ENCODE measurements around the gene PRR7.
"Not testable (repeated sequence)": the region's sequence is repeated elsewhere in the genome, so short reads cannot be mapped to it uniquely, and the experiment has no call there.

Gene PRR7, protein sequence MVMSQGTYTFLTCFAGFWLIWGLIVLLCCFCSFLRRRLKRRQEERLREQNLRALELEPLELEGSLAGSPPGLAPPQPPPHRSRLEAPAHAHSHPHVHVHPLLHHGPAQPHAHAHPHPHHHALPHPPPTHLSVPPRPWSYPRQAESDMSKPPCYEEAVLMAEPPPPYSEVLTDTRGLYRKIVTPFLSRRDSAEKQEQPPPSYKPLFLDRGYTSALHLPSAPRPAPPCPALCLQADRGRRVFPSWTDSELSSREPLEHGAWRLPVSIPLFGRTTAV

DNA sequence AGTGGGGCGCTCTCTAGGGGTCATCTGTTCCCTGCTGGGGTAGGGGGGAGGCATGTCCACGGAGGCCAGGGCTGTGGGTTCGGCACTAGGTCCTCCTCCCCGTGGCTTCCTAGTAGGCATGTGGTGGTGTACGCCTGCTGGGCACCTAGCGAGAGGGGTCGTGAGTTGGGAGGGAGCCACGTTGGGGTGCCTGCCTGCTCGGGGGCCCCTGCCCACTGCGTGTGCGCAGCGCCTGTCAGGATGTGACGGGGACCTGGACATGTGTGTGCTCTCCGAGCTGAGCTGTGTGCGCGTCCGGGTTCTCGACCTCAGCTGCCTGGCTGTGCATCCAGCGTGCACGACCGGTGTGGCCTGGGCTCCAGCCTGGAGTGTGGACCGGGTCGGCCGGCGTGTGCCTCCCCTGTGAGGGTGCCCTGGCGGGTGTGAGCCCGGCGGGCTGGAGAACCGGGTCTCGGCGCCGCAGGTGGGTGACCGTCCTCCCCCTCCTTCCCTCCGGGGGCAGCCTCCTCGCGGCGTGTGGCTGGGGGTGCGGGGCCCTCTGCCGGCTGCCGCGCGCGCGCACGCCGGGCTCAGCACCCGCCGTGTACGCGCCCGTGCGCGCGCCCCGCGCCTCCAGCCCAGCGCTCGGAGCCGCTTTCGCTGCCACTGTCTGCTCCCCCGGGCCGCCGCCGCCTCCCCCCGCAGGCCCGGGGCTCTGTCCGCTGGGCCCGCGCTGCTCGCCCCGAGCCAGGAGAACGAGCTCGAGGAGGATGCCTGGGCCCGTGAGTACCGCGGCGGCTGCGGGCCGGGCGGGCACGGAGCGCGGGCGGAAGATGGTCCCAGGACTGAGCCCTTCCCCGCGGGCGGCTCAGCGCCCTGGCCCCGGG, at the start of gene PRR7:
PRR7 (plus strand) TSS at position 615 of the 866 bp plus-strand sequence. CDS start 8,254 bp downstream, outside the sequence.
- peak; percentile 53 to 57 for DNase-seq

DNA sequence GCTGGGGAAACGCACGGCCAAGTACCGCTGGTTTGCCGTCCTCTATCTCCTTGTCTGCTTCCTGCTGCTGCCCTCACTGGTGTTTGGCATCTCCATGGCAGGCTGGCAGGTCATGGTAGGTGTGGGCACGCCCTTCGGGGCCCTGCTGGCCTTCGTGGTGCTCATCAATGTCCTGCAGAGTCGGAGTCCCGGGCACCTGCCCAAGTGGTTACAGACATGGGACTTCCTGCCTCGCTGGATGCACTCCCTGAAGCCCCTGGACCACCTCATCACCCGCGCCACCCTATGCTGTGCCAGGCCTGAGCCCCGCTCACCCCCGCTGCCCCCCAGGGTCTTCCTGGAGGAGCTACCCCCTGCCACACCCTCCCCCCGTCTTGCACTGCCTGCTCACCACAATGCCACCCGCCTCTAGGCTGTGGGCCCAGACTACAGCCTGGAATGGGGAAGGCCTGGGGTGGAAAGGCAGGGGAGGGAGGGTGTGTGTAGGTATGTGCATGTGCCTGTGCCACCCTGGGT, 48.7 kb upstream of the PRR7 start:
- DNase-seq, result no peak

DNA sequence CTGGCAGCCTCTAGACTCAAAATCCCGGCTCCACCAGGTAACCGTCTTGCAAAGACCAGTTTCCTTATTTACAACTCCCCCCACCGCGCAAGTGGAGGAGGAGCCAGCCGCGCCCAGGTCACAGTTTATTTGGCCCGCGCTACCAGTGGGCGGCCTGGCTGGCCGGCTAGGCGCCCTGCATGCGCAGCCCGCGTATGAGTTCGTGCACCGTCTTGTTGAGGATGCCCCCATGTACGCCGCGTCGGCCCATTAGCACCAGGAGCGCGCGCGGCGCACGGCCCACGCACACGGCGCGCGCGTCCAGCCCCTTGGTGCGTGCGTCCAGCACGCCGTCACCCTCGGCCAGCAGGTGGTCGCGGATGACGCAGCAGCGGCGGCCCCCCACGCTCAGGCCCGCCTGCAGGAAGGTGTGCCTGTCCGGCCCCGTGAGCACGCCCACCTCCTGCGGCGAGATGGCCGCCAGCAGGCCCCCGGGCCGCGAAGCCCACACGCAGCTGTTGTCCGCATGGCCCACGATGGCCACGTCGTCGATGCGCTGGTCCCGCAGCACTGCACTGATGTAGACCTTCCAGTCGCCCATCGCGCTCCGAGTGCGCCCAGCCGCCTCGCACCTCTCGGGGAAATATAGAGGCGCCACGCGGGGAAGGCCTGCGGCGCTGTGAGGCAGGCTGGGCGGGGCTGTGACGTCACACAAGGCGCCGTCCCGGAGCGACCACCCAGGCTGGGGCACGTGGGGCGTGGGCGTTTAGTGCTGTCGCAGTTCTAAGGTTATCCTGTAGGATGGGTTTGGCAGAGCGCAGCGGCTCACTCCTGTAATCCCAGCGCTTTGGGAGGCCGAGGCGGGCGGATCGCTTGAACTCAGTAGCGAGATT, 46.4 kb upstream of the PRR7 start, which contains the start of gene PFN3:
PFN3 (minus strand) TSS at position 665 of the 872 bp plus-strand sequence; CDS start at position 580, 85 bp downstream.
- DNase-seq, result no peak

DNA sequence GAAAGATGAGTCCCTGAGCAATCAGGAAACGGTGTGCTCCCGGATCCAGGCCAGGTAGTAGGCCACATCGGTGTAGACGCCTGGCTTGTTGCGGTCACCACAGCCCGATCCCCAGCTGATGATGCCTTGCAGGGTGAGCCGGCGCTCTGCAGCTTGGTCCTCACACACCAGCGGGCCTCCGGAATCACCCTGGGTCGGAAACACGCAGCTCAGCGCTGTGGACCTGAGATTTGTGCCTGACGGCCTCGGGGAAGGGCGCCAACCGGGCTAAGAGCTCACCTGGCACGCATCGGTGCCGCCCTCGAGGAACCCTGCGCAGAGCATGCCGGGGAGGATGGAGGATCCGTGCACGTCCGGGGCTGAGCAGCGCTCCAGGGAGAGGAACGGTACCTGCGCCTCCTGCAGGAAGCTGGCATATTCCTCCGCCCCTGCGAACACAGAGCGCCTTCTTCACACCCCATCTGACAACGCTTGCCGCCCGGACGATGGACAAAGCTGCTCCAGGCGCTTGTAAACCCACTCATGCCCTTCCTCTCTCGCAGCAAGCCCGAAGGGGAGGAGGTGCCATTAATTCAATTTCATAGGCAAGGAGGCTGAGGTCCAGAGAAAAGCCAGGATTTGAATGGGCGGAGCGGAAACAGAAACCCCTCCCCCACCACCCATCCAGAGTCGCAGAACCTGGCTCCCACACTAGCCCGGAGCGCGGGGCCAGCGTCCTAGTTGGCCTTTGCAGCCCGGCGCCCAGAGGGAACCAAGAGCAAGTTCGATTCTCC, 44.2 kb upstream of the PRR7 start:
- DNase-seq, result peak; percentile 34 to 41

DNA sequence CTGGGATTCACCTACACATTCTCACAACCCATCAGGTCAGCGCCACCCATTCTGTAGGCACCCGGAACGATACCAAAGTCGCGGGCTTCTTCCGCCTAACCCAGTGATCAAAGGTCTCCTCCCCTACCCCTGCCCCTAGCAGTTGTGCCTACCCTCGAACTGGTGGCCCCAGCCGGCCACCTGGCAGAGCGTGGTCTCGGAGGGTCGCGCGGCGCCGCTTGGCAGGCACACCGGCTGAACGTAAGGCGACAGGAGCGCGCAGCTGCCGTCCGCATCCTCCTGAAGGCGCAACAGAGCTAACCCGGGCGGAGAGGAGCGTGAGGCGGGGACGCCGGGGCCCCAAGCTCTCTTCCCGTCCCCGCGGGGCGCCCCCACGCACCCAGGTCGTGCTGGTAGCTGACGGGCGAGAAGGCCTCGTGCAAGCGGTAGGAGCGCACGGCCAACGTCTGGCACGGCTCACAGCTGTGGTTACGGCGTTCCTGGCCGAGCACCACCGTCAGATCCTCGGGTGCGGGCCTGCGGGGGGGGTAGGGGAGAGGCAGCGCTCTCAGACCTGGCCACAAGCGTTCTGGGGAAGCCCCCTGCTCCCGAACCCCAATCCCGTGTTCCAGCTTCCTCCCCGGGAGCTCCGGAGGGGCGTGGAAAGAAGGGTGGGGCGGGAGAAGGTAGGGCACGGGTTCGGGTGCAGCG, 43.4 kb upstream of the PRR7 start:
- DNase-seq, result no peak

DNA sequence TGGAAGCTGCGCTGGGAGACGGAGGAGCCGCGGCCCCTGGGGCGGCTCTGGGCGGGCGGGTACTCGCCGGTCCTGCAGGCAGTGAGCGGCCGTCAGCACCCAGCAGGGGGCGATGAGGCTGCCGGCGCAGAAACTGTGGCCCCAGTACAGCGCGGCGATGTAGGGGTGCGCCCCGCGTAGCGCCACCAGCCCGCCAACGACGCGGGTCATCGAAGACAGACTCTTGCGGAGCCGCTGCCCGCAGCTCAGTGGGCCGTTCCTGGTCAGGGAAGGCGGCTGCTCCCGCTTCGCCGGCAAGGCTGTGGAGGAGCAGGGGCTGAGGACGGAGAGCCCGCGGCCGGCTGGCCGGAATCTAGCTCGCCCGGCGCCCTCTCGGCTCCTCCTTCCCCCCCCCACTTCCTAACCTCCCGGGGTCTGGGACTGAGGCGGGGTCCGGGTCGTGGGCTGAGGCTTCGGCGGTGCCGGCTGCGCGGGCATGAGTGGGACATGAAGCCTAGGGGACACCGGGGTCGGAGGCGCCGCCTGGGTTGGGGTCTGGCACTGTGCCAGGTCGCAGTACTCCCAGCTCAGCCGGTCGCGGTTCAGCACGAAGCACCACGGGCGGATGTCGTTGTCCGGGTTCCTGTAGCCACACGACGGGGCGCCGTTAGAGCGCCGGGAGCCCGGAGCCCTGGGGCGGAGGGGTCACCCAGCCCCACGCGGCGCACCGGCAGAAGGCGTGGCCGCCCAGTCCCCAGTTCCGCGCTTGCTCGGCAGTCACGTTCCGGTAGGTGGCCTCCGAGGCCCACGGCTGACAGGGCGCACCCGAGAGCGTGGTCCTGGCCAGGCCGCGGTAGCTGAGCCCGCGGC, 42.6 kb upstream of the PRR7 start:
- DNase-seq, result peak; percentile 56

DNA sequence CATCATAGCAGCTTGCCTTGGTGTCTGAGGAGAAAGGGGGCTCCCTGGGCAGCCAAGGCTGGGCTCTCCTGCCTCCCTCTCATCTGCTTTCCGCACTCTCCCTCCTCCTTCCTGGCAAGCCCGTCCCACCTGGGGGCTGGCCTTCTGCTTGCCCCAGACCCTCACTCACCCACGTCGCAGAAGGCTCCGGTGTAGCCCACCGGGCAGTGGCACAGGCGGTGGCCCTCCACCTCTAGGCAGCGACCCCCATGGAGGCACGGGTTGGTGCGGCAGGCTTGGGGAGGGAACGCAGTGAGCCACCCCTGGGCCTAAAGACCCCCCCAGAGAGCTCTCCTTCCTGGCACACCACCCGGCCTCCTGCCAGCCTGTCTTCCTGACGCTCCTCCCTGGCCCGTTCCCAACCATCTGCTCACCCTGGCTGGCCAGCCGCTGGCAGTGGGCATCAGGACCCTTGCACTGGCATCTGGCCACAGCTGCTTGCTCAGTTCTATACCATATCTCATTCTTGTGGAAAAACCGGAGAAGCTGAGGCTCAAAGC, 41.9 kb upstream of the PRR7 start:
- DNase-seq, result no peak

DNA sequence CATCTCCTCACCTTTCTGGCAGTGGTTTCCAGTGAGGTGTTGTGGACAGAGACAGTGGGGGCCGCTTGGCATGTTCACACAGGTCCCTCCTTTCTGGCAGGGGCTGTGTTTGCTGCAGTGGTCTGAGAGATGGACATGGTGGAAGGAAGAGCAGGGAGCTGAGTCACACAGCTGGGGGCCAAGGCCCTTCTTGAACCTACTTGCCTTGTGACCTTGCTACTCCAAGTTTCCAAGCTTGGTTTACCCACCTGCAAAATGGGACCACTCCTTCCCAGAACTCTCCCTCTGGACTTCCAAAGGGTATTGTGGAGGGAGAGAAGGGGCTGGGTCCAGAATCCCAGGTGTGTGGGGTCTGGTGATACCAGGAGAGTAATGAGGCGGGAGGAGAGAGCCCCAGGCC, 41.3 kb upstream of the PRR7 start:
- no peak for DNase-seq

DNA sequence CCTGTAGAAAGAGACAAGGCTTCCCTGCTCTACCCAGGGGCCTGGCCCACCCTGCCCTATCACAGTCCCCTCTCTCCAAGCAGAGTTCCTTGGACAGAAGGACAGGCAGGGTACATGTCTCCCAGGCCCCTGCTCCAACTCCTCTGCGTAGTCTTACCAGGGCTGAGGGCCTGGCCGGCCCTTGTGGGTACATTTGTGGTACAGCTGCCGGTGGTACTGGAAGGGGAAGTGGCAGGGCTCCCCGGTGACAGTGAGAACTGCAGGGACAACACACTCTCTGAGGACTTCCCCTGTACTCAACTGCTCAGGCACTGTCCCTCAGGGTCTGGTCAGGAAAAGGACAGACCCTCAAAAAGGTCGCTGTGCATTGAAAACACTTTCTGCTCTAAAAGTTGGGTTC, 40.8 kb upstream of the PRR7 start:
- peak; percentile 52 to 55 for DNase-seq

DNA sequence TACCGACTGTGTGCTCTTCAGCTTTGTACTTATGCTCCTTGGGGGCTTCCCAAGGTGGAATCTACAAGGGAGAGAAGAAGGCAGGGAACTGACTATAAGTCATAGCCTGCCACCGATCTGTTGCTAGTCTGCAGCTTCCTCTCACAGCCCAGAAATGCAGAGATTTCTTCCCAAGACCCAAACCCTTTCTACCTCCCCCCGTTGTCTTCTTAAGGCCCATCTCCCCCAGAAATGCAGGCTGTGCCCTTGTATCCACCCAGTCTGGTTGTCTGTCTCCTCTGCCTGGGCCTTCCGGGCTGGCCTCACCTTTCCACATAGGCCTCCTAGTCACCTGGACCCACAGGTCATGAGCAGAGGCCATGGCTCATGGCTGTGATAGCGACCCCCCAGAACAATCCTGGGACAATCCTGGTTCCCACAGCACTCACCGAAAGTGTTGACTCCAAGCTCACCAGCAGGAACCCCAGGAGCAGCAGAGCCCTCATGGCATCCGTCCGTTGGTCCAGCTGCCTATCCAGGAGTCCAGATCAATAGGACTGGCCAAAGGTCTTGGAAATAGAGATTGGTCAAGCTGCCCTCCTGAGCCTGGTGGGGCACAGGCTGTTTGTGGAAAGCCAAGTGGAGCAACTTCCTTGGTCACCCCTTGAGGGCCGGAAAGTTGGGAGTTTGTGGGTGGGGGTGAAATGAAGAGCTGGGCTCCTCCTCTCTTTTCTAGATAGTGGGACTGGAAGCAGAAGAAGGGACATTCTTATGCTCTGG, 37.4 kb upstream of the PRR7 start, which contains the start of gene F12:
F12 (minus strand) TSS at position 522 of the 759 bp plus-strand sequence; CDS start at position 485, 37 bp downstream.
- no peak for DNase-seq

DNA sequence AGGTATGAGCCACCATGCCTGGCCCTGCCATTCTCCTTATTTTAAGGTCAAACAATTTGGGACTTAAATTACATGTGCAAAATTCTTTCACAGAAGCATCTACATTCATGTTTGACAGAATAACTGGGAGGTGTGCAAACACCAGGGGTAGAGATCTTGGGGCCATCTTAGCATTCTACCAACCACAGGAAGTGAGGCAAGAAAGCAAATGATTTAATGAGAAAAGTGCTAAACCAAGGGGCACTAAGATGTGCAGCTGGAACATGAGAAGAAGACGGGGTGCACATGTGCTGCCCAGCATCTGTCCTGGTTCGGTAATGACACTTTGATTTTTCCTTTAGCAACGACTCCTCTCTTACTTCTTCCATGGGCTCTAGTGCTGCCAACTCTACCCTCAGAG, 36.0 kb upstream of the PRR7 start:
- no peak for DNase-seq

DNA sequence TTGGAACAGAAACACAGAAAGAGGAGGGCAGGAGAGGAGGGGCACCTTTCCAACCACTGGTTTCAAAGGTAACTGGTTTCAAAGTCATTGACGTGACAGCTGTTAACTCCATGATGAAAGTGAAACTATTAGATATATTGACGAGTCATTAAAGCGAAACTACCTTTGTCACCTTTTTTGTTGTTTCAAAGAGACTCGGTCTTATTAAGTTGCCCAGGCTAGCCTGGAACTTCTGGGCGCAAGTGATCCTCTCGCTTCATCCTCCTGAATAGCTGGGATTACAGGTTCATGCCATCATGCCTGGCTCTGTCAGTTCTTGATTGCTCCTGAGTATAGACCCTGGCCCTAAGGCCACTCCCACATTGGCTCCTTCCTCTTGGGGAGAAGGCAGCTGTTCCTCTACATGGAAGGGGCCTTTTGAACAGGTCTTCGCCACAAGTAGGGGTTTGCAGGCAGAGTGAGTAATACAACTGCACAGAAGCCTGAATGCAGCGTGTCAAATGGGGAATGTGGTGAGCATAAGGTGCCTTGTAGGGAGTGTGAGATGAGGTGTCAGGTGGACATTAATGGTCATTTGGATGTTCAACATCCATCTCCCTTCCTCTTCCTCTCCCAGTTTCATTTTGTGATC, 33.9 kb upstream of the PRR7 start:
- no peak for DNase-seq

DNA sequence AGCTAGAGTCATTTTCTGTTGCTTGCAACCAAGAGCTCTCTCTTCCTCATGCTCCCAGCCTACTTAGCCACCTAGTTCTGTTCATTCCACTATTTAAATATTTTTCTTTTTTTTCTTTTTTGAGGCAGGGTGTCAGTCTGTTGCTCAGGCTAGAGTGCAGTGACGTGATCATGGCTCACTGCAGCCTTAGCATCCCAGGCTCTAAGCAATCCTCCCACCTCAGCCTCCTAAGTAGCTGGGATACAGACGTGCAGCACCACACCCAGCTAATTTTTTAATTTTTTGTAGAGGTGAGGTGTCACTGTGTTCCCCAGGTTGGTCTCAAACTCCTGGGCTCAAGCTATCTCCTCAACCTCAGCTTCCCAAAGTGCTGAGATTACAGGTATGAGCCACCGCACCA, 32.1 kb upstream of the PRR7 start:
- no peak for DNase-seq

DNA sequence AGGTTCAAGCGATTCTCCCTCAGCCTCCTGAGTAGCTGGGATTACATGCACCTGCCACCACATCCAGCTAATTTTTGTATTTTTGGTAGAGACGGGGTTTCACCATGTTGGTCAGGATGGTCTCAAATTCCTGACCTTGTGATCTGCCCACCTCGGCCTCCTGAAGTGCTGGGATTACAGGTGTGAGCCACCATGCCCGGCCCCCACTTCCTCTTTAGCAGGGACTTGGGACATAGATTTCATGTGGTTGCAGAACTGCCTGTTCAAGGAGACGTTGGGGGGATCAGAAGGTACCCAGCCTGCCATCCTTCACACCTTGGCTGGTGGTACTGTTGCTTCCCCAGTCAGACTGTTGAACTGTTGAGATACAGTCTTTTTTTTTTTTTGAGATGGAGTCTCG, 29.5 kb upstream of the PRR7 start:
- DNase-seq, result not testable (repeated sequence)

DNA sequence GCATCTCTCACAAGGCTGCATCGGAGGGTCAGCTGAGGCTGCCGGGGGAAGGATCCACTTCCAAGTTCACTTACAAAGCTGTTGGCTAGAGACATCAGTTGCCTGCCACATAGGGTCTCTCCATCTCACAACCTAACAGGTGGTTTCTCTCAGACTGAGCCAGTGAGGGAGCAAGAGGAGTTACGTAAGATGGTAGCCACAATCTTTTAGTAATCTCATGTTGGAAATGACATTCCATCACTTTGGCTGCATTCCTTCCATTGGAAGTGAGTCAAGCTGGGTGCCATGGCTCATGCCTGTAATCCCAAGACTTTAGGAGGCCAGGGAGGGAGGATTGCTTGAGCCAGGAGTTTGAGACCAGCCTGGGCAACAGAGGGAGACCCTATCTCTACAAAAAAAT, 27.6 kb upstream of the PRR7 start:
- no peak for DNase-seq

DNA sequence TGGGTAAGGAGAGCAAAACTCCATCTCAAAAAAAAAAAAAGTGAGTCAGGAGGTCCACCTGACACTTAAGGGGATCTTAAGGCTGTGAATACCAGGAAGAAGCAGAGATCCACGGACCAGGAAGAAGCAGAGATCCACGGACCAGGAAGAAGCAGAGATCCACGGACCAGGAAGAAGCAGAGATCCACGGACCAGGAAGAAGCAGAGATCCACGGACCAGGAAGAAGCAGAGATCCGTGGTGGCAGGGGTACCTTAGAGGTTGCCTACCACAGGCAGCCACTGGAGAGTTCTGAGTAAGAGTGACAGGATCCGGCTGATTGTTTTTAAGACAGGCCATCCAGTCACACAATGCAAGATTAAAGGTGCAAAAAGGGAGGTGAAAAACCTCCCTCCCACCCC, 26.1 kb upstream of the PRR7 start:
- not testable (repeated sequence) for DNase-seq

DNA sequence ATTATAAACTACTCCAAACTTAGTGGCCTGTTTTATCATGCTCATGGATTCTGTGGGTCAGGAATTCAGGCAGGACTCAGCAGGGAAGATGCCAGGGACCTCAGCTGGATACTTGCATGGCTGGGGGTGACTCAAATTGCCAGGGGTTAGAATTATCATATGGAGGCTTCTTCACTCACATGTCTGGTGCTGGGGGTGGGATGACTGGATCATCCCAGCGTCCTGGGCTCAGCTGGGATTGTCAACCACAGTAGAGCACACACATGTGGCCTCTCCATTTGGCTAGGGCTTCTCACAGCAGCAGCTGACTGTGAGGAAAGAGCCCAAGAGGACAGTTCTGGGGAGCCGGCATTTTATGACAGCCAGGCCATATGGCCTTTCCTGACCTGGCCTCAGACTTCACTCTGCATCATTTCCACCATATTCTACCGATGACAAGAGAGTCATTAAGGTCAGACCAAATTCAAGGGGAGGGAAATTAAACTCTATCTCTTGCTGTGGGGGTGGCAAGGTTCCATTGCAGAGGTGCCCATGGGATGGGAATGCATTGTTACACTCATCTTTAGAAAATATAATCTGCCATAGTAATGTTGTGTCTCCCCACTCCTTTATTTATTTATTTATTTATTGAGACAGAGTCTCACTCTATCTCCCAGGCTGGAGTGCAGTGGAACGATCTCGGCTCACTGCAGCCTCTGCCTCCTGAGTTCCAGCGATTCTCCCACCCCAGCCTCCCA, 25.4 kb upstream of the PRR7 start:
- DNase-seq, result no peak

DNA sequence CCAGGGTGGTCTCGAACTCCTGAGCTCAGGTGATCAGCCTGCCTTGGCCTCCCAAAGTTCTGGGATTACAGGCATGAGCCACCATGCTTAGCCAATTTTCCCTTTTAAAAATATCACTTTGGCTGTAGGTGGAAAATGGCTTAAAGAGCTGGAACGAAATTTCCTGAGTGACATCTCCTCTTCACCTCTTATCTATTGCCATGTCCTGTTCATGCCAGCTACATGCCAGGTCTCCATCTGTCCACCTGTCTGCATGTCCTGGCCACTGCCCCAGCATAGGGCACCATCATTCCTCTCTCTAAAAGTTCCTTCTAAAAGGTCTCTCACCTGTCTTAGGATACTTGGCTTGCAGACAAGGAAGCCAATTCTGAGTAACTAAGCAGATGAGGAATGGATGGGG, 22.9 kb upstream of the PRR7 start:
- no peak for DNase-seq

All from Kasumi-1 (cell line).